ENCODE data around the gene PEX26. TPM values are rescaled to one million over a fixed set of nuclear protein-coding genes. Genes with fewer than 3 reads are reported as not detected.
"Not testable (repeated sequence)": the region's sequence is repeated elsewhere in the genome, so short reads cannot be mapped to it uniquely, and the experiment has no call there.

The PEX26 gene
- total RNA-seq, 2 donors from 2014 or later, result 43.1 to 45.7 TPM

GRCh38 chr22:18103527-18104269 is 25.9 kb downstream of the PEX26 start:
- H3K4me3 Mint-ChIP-seq, result no peak overlapping the region
- no peaks in the 10 kb centered on the region for H3K4me1 Mint-ChIP-seq
- no peak for TF ChIP-seq CTCF (conservative IDR thresholded peaks at IDR 0.05)
- H3K9ac ChIP-seq (ENCODE audit: extremely low read depth, low read length, poor library complexity, severe bottlenecking), result no peak overlapping the region
- peaks cover 20% of the 10 kb centered on the region for H3K9me3 Mint-ChIP-seq
- H3K4me3 ChIP-seq (ENCODE audit: low read length), result no peak overlapping the region
- H3K36me3 ChIP-seq (ENCODE audit: control insufficient read depth, insufficient read depth, low read length), result no peaks in the 10 kb centered on the region
- peak; percentile 26 for DNase-seq
- H3K9me3 ChIP-seq (ENCODE audit: control insufficient read depth, low read length), result no peaks in the 10 kb centered on the region
- H3K27ac ChIP-seq (ENCODE audit: low read depth, low read length), result no peak overlapping the region
- H3K27ac Mint-ChIP-seq, result no peak overlapping the region
- H3K27me3 ChIP-seq (ENCODE audit: control insufficient read depth, insufficient read depth, low read length, poor library complexity, severe bottlenecking), result no peaks in the 10 kb centered on the region
- peaks cover 5% of the 10 kb centered on the region for H3K36me3 Mint-ChIP-seq (ENCODE audit: low read depth)
- peaks cover 19% of the 10 kb centered on the region for H3K27me3 Mint-ChIP-seq (ENCODE audit: insufficient read depth)
- no peaks in the 10 kb centered on the region for H3K4me1 ChIP-seq (ENCODE audit: control insufficient read depth, insufficient read depth, low read length)
- 90 to 93% methylated on average over 6 to 14 of the region's 14 CpGs for WGBS, 2 experiments (ENCODE audit: insufficient coverage in 1 of 2, insufficient read length in 1 of 2)

- Histone ChIP-seq H3K36me3 (ENCODE audit: control insufficient read depth, insufficient read depth, low read length) (no peaks in the 10 kb centered on the region), H3K27me3 (ENCODE audit: control insufficient read depth, insufficient read depth, low read length, poor library complexity, severe bottlenecking) (peaks cover 6% of the 10 kb centered on the region), H3K27ac (ENCODE audit: low read depth, low read length) (no peak overlapping the region), H3K9ac (ENCODE audit: extremely low read depth, low read length, poor library complexity, severe bottlenecking) (no peak overlapping the region), H3K4me1 (ENCODE audit: control insufficient read depth, insufficient read depth, low read length) (no peaks in the 10 kb centered on the region), H3K9me3 (ENCODE audit: control insufficient read depth, low read length) (peaks cover 3% of the 10 kb centered on the region), H3K4me3 (ENCODE audit: low read length) (no peak overlapping the region)
- Mint-ChIP-seq H3K9me3 (peaks cover 21% of the 10 kb centered on the region), H3K27me3 (ENCODE audit: insufficient read depth) (peaks cover 28% of the 10 kb centered on the region), H3K4me3 (no peak overlapping the region), H3K4me1 (no peaks in the 10 kb centered on the region), H3K27ac (no peak overlapping the region), H3K36me3 (ENCODE audit: low read depth) (peaks cover 5% of the 10 kb centered on the region)
- WGBS, 2 experiments (ENCODE audit: insufficient coverage in 1 of 2, insufficient read length in 1 of 2), result 94 to 100% methylated on average over 3 to 4 of the region's 4 CpGs
- TF ChIP-seq CTCF (conservative IDR thresholded peaks at IDR 0.05), result no peak
- DNase-seq, result peak; percentile 27
Measured at GRCh38 chr22:18104566-18104965, 26.8 kb downstream of the PEX26 start.

GRCh38 chr22:18105981-18106380 is 28.2 kb downstream of the PEX26 start:
- 89 to 93% methylated on average over 4 to 5 of the region's 7 CpGs for WGBS, 2 experiments (ENCODE audit: insufficient coverage in 1 of 2, insufficient read length in 1 of 2)
- H3K4me1 Mint-ChIP-seq, H3K4me3 Mint-ChIP-seq: not testable (repeated sequence)

GRCh38 chr22:18106550-18107341 is 29.0 kb downstream of the PEX26 start:
- not testable (repeated sequence) for H3K4me1 Mint-ChIP-seq; H3K27ac Mint-ChIP-seq; H3K9ac ChIP-seq (ENCODE audit: extremely low read depth, low read length, poor library complexity, severe bottlenecking); H3K4me3 Mint-ChIP-seq; H3K4me1 ChIP-seq (ENCODE audit: control insufficient read depth, insufficient read depth, low read length); H3K36me3 ChIP-seq (ENCODE audit: control insufficient read depth, insufficient read depth, low read length); H3K9me3 ChIP-seq (ENCODE audit: control insufficient read depth, low read length); H3K4me3 ChIP-seq (ENCODE audit: low read length); H3K27ac ChIP-seq (ENCODE audit: low read depth, low read length); H3K36me3 Mint-ChIP-seq (ENCODE audit: low read depth); DNase-seq
- WGBS, 2 experiments (ENCODE audit: insufficient coverage in 1 of 2, insufficient read length in 1 of 2), result 91 to 95% methylated on average over 4 of the region's 4 CpGs
- H3K27me3 ChIP-seq (ENCODE audit: control insufficient read depth, insufficient read depth, low read length, poor library complexity, severe bottlenecking), result peaks cover 28% of the 10 kb centered on the region
- Mint-ChIP-seq H3K27me3 (ENCODE audit: insufficient read depth) (peaks cover 49% of the 10 kb centered on the region), H3K9me3 (peaks cover 23% of the 10 kb centered on the region)

More at GRCh38 chr22:18105981-18106380, 28.2 kb downstream of the PEX26 start:
- H3K9ac ChIP-seq (ENCODE audit: extremely low read depth, low read length, poor library complexity, severe bottlenecking); H3K27ac ChIP-seq (ENCODE audit: low read depth, low read length); H3K4me3 ChIP-seq (ENCODE audit: low read length); H3K36me3 ChIP-seq (ENCODE audit: control insufficient read depth, insufficient read depth, low read length); H3K36me3 Mint-ChIP-seq (ENCODE audit: low read depth); H3K27ac Mint-ChIP-seq; H3K4me1 ChIP-seq (ENCODE audit: control insufficient read depth, insufficient read depth, low read length); H3K9me3 ChIP-seq (ENCODE audit: control insufficient read depth, low read length): not testable (repeated sequence)
- Mint-ChIP-seq H3K27me3 (ENCODE audit: insufficient read depth) (peaks cover 41% of the 10 kb centered on the region), H3K9me3 (peaks cover 23% of the 10 kb centered on the region)
- peak; percentile 16 for DNase-seq
- H3K27me3 ChIP-seq (ENCODE audit: control insufficient read depth, insufficient read depth, low read length, poor library complexity, severe bottlenecking), result peaks cover 20% of the 10 kb centered on the region

All from endodermal cell (in vitro differentiated cells).